ENCODE results near the gene SMIM28.
"Not testable (repeated sequence)": the region's sequence is repeated elsewhere in the genome, so short reads cannot be mapped to it uniquely, and the experiment has no call there.

SMIM28 gene

GRCh38 chr6:138377844-138378243, at the start of gene SMIM28:
TSS of gene SMIM28 (plus strand) at chr6:138377905. CDS start at chr6:138378073, 168 bp downstream.
- DNase-seq (ENCODE audit: low read depth in 1 of 2, low spot score in 1 of 2): no peak

GRCh38 chr6:138328210-138328609, 49.5 kb upstream of the SMIM28 start:
- DNase-seq (ENCODE audit: low read depth in 1 of 2, low spot score in 1 of 2): no peak

- DNase-seq (ENCODE audit: low read depth in 1 of 2, low spot score in 1 of 2): no peak
Observed at GRCh38 chr6:138330763-138331162, 46.9 kb upstream of the SMIM28 start.

GRCh38 chr6:138331444-138331843, 46.3 kb upstream of the SMIM28 start:
- no peak for DNase-seq (ENCODE audit: low read depth in 1 of 2, low spot score in 1 of 2)

- no peak for DNase-seq (ENCODE audit: low read depth in 1 of 2, low spot score in 1 of 2)
Observed at GRCh38 chr6:138331984-138332383, 45.7 kb upstream of the SMIM28 start.

GRCh38 chr6:138334000-138334399, 43.7 kb upstream of the SMIM28 start:
- DNase-seq (ENCODE audit: low read depth in 1 of 2, low spot score in 1 of 2): no peak

- DNase-seq (ENCODE audit: low read depth in 1 of 2, low spot score in 1 of 2): no peak
Observed at GRCh38 chr6:138334963-138335362, 42.7 kb upstream of the SMIM28 start.

- DNase-seq (ENCODE audit: low read depth in 1 of 2, low spot score in 1 of 2): no peak
Observed at GRCh38 chr6:138336221-138336620, 41.5 kb upstream of the SMIM28 start.

GRCh38 chr6:138337076-138337475, 40.6 kb upstream of the SMIM28 start:
- DNase-seq (ENCODE audit: low read depth in 1 of 2, low spot score in 1 of 2): no peak

- no peak for DNase-seq (ENCODE audit: low read depth in 1 of 2, low spot score in 1 of 2)
Observed at GRCh38 chr6:138339024-138339423, 38.7 kb upstream of the SMIM28 start.

GRCh38 chr6:138341176-138341575, 36.5 kb upstream of the SMIM28 start:
- DNase-seq (ENCODE audit: low read depth in 1 of 2, low spot score in 1 of 2): no peak

- DNase-seq (ENCODE audit: low read depth in 1 of 2, low spot score in 1 of 2): no peak
Observed at GRCh38 chr6:138343112-138343511, 34.6 kb upstream of the SMIM28 start.

- DNase-seq (ENCODE audit: low read depth in 1 of 2, low spot score in 1 of 2): no peak
Observed at GRCh38 chr6:138345565-138346285, 32.0 kb upstream of the SMIM28 start.

- DNase-seq (ENCODE audit: low read depth in 1 of 2, low spot score in 1 of 2): no peak
Observed at GRCh38 chr6:138346302-138347195, 31.2 kb upstream of the SMIM28 start.

- no peak for DNase-seq (ENCODE audit: low read depth in 1 of 2, low spot score in 1 of 2)
Observed at GRCh38 chr6:138347864-138348263, 29.8 kb upstream of the SMIM28 start.

GRCh38 chr6:138349891-138350290, 27.8 kb upstream of the SMIM28 start:
- no peak for DNase-seq (ENCODE audit: low read depth in 1 of 2, low spot score in 1 of 2)

- no peak for DNase-seq (ENCODE audit: low read depth in 1 of 2, low spot score in 1 of 2)
Observed at GRCh38 chr6:138357928-138358327, 19.8 kb upstream of the SMIM28 start.

- not testable (repeated sequence) for DNase-seq (ENCODE audit: low read depth in 1 of 2, low spot score in 1 of 2)
Observed at GRCh38 chr6:138368684-138369083, 9.0 kb upstream of the SMIM28 start.

GRCh38 chr6:138370631-138371451, 6.9 kb upstream of the SMIM28 start:
- no peak for DNase-seq (ENCODE audit: low read depth in 1 of 2, low spot score in 1 of 2)

GRCh38 chr6:138371452-138371711, 6.3 kb upstream of the SMIM28 start:
- DNase-seq (ENCODE audit: low read depth in 1 of 2, low spot score in 1 of 2): no peak

GRCh38 chr6:138371720-138372119, 6.0 kb upstream of the SMIM28 start:
- DNase-seq (ENCODE audit: low read depth in 1 of 2, low spot score in 1 of 2): no peak
